GM18502 (cell line): ENCODE results near the gene HCFC1R1.

ENCODE experiments used
- ATAC-seq: cut with Tn5 transposase; IDR thresholded peaks from one replicate; pipeline ENCODE4 v1.9.1; 2021; ENCODE audit warnings: mild to moderate bottlenecking; ENCODE audit not compliant: unreplicated experiment, poor library complexity

Gene HCFC1R1

DNA sequence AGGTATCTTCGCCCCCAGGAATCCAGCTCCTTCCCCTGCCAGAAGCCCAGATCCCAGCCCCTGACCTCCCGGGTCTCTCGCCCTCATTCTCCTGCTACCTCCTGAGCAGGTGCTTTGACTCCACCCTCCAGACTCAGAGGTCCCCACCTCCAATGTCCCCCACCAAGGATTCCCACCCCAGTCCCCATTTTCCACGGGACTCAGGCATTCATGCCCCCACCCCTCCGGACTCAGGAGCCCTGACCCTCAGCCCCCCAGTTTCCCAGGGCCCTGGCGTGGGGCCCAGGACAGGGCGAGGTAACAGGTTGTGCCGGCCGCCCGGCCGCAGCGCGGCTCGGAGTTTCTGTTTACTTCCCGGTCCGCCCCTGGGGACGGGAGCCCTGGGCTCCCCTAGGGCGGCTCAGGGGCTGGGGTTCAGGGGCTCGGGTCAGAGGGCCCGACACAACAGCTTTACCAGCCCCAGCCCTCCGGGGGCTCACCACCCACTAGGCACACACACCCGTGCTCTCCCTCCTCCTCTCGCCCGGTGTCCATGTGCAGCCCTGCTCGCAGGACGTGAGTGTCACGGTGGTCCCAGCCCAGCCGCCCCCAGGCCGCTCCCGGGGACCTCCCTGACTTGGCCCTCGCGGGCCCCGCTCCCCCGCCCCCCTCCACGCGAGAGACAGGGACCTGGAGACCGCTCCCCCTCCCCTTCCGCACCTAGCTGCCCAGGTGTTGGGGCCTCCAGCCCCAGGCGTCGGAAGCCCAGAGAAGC, 12.4 kb upstream of the HCFC1R1 start:
- ATAC-seq = no peak

GRCh38 chr16:3035289-3035971, 11.7 kb upstream of the HCFC1R1 start:
- no peak for ATAC-seq

DNA sequence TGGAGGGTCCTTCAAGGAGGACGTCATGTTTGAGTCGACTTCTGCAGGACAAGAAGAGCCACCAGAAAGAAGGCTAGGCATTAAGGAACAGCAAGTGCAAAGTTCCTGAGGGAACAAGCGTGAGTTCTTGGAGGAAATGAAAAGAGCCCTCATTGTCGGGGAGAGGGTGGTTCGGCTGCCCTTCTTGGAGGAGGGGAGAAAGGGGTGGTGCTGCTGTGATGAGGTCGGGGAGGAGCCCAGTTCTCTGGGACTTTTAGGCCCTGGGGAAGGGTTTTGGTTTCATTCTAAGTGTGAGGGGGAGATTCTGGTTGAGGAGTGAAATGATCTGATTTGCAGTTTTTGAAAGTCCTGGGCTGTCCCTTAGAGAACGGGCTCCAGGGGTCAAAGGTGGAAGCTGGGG, 8.9 kb upstream of the HCFC1R1 start:
- no peak for ATAC-seq

DNA sequence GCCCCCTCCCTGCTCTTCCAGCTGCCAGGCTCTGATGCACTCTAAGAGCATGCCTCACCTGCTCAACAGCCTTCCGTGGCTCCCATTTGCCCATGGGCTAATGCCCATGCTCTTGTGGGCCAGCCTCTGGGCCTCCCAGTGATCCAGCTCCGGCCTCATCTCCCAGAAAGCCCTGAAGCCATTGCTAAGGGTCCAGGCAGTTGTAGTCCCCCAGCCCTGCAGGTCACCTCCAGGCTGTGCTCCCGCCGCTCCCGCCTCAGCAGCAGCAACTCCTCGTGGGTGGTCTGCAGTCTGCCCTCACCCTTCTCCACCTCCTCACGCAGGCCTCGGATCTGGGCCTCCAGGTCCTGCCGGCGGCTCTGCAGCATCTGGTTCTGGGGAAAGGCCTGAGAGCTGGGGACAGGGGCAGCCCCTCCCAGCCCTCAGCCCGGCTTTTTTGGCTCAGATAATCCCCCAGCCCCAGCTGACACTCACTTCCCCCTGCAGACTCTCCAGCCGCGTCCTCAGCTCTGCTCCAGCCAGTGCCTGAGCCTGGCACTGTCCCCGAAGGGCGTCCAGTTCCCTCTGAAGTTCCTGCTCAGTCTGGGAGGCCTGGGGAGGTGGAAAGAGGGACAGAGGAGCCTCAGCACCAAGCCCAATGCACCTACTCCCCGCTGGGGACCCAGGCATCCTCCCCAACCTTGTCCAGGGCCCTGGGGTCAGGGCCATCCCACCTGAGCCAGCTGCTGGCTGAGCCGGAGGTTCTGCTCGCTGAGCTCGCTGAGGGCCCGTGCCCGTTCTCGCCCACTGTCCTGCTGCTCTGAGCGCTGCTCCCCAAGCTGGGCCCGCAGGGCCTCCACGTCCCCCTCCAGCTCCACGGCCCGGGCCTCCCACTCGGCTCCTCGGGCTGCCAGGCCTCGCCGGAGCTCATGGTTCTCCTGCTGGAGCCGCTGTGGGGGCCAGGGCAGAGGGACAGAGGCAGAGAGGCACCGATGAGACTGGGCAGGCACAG, 6.8 kb upstream of the HCFC1R1 start:
- no peak for ATAC-seq

GRCh38 chr16:3029491-3030221, 5.9 kb upstream of the HCFC1R1 start:
- no peak for ATAC-seq

DNA sequence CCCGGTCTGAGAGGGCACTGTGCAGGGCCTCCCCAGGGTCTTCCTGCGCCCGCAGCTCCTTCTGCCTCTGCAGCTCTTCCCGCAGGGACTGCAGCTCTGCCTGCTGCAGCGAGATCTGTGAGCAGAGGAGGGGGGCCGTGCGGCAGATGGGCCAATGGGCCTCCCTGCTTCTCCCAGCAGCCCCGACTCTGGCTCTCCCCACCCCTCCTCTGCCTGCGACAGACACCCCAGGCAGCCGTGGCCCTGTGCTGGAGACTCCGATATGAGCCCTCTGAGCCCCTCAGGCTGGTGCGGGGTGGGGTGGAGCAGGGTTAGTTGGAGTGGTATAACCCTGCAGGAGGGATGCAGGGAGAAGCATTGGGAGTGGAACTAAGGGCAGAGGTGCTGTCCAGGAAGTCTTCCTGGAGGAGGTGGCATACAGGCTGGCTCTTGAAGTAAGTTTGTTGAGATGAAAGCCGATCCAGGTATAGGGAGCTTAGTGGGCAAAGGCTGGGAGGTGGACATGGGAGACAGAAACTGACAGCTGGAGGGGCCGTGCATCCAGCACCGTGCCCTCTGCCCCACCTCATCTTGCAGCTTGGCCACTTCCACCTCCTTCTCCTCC, 5.1 kb upstream of the HCFC1R1 start:
- no peak for ATAC-seq

DNA sequence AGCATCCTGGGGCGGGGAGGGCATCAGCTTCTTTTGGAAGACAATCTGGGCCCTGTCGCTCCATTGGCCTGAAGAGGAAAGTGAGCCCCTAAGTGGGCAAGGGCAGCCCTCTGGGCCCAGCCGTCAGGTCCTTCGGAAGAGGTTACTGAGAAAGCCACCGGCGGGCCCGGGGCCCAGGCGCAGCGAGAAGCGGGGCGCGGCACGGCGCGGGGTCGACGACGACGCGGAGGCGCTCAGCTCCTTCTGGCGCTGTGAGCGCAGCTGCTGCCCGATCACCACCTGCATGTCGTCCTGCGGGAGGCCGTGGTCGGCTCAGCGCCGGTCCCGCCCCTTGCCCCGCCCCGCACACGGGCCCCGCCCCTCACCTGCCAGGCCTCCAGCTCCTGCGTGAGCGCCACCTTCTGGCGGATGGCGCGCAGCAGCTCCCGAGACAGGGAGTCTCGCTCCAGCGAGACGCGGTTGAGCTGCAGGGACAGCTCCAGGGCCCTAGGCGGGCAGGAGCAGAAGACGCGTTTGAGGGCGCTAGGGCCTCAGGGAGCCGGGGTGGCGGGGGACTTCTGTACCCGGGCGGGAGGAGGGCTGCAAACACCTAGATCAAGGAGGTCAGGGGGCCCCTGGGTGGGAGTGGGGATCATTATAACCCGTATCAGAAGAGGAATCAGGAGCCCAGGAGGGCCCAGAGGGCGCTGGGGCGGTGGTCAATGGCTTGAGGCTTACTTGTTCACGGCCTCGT, 4.4 kb upstream of the HCFC1R1 start:
- ATAC-seq = no peak

DNA sequence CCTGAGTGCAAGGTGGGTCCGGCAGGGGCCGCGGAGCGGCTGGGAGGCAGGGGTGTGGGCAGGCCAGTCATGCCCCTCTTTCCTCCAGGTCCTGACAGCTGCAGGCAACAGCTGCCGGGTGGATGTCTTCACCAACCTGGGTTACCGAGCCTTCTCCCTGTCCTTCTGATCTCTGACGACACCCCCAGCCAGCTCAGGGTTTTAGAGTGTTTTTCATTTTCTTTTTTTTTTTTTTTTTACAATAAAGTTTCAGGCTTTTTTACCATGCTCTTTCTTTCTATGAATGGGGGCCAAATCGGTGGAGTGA, 3.7 kb upstream of the HCFC1R1 start:
- no peak for ATAC-seq

- no peak for ATAC-seq
Observed at GRCh38 chr16:3026609-3027488, 3.1 kb upstream of the HCFC1R1 start.

DNA sequence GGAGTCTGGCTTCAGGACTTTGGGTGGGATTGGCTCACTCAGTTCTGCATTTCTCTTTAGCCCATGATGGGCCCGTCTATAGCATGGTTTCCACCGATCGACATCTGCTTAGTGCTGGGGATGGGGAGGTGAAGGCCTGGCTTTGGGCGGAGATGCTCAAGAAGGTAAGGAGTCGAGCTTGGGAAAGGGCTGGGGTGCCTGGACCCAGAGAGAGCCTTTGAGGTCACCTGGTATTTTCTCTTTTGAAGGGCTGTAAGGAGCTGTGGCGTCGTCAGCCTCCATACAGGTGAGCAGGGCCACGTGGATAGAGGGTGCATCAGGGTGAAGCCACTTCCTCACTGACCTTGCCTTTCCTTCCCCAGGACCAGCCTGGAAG, 2.2 kb upstream of the HCFC1R1 start:
- ATAC-seq = no peak

DNA sequence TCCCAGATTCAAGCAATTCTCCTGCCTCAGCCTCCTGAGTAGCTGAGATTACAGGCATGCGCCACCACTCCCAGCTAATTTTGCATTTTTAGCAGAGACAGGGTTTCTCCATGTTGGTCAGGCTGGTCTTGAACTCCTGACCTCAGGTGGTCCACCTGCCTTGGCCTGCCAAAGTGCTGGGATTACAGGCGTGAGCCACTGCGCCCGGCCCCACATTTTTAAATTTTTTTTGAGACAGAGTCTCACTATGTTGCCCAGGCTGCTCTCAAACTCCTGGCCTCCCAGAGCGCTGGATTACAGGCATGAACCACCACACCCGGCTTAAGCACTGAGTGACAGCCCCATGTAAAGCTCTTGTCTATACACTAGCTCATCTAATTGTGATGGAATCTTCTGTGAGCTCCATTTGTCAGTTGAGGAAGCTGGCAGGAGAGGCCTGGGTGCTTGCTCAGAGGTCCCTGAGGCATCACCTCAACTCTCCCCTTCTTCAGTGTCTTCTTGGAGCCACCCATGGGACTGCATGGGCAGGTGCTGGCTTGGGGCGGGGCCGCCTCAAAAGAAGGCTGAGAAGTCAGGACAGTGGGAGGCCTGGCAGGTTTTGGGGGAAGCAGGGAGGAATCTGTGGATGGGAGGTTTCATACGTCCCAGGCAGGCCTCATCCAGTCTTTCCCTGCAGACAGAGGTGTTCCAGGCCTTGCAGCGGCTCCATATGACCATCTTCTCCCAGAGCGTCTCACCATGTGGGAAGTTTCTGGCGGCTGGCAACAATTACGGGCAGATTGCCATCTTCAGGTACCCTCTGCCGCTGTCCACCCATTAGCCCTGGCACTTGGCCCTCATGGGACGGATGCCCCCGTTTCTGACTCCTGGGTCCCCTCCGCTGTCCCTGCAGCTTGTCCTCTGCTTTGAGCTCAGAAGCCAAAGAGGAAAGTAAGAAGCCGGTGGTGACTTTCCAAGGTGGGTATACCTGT, 1.6 kb upstream of the HCFC1R1 start:
- no peak for ATAC-seq

GRCh38 chr16:3023415-3023668, 400 bp downstream of the HCFC1R1 start:
- no peak for ATAC-seq

DNA sequence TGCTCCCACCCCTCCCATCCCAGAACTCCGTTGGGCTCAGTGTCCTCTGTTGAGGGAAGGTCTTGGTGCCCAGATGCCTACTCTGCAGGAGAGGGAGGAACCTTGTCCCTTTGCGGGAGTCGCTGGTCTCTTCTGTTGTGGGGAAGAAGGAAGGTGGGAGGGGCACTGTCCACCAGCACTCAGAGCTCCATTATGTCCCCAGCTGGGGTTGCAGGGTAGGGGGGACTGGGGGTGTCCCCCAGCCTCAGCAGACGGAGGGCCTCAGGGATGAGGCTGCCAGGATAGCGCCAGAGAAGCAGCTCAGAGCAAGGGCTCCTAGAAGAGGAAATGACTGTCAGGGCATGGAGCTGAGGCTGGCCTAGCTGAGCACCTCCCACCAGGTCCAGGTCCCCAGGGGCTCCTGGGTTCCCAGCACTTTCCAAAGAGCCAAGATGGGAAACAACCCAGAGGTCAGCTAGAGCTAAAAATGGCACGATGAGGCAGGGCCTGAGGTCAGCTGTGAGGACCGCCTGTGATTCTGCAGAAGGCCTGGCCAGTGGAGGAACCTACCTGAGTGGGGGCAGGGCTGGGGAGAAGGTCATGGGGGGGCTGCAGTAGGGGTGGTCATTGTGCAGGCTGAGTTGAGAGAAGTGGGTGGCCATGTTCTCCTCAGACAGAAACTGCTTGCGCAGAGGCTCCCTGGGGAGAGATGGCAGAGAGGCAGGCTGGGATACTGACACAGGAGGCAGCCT, 893 bp downstream of the HCFC1R1 start:
- ATAC-seq = no peak

DNA sequence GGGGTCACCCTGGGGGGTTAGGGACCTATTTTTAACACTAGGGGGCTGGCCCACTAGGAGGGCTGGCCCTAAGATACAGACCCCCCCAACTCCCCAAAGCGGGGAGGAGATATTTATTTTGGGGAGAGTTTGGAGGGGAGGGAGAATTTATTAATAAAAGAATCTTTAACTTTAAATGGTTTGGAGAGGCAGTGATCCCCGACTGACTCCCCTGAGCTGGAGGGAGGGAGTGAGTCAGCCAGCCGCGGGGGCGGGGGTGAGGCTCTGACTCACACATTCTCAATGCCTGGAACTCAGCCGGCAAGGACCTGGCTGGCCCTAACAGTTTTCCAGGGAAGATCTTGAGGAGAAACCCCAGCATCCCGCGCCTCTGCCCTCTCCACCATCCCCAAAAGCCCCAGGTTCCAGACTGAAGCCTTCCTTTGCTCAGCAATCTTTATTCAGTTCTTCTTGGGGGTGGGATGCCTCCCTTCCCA, 1.5 kb downstream of the HCFC1R1 start:
- no peak for ATAC-seq

DNA sequence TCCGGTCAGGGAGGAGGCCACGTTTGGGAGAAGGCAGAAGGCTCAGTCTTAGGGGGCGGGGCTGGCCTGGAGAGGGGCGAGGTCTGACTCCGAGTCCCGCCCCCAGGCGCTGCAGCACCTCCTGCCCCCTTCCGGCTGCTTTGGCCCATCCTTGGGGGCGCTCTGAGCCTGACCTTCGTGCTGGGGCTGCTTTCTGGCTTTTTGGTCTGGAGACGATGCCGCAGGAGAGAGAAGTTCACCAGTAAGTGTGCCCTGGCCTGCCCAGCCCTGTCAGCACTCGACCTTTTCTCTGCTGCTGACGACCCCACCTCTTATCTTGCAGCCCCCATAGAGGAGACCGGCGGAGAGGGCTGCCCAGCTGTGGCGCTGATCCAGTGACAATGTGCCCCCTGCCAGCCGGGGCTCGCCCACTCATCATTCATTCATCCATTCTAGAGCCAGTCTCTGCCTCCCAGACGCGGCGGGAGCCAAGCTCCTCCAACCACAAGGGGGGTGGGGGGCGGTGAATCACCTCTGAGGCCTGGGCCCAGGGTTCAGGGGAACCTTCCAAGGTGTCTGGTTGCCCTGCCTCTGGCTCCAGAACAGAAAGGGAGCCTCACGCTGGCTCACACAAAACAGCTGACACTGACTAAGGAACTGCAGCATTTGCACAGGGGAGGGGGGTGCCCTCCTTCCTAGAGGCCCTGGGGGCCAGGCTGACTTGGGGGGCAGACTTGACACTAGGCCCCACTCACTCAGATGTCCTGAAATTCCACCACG, 2.1 kb downstream of the HCFC1R1 start:
- no peak for ATAC-seq
